ENCODE results near the gene MBNL1.
"Not testable (repeated sequence)": the region's sequence is repeated elsewhere in the genome, so short reads cannot be mapped to it uniquely, and the experiment has no call there.

The MBNL1 gene

GRCh38 chr3:152321955-152322377 lies 53.2 kb downstream of the MBNL1 start:
- DNase-seq, result no peak

GRCh38 chr3:152322756-152323155 lies 54.0 kb downstream of the MBNL1 start:
- DNase-seq, result peak in 1 of 2 donors; percentile 40

- DNase-seq, result peak in 1 of 2 donors; percentile 58
These were observed 55.1 kb downstream of the MBNL1 start for GRCh38 chr3:152323834-152324233.

- no peak for DNase-seq
These were observed 56.4 kb downstream of the MBNL1 start for GRCh38 chr3:152325136-152325535.

GRCh38 chr3:152327203-152327602 lies 58.5 kb downstream of the MBNL1 start:
- no peak for DNase-seq

GRCh38 chr3:152328841-152329240 lies 60.1 kb downstream of the MBNL1 start:
- no peak for DNase-seq

- no peak for DNase-seq
These were observed 61.8 kb downstream of the MBNL1 start for GRCh38 chr3:152330559-152330958.

- DNase-seq, result no peak
These were observed 62.4 kb downstream of the MBNL1 start for GRCh38 chr3:152331018-152331541.

GRCh38 chr3:152331998-152332397 lies 63.3 kb downstream of the MBNL1 start:
- no peak for DNase-seq

GRCh38 chr3:152333928-152334327 lies 65.2 kb downstream of the MBNL1 start:
- DNase-seq, result no peak

- no peak for DNase-seq
These were observed 66.0 kb downstream of the MBNL1 start for GRCh38 chr3:152334761-152335160.

GRCh38 chr3:152335273-152335672 lies 66.5 kb downstream of the MBNL1 start:
- no peak for DNase-seq

GRCh38 chr3:152337337-152337736 lies 68.6 kb downstream of the MBNL1 start:
- DNase-seq, result not testable (repeated sequence)

- no peak for DNase-seq
These were observed 69.5 kb downstream of the MBNL1 start for GRCh38 chr3:152338159-152338720.

GRCh38 chr3:152339881-152340505 lies 71.3 kb downstream of the MBNL1 start:
- DNase-seq, result no peak

GRCh38 chr3:152345233-152345632 lies 76.5 kb downstream of the MBNL1 start:
- DNase-seq, result no peak

GRCh38 chr3:152346058-152346457 lies 77.3 kb downstream of the MBNL1 start:
- DNase-seq, result no peak

- no peak for DNase-seq
These were observed 78.0 kb downstream of the MBNL1 start for GRCh38 chr3:152346740-152347139.

GRCh38 chr3:152348436-152349177 lies 79.9 kb downstream of the MBNL1 start:
- no peak for DNase-seq

- no peak for DNase-seq
These were observed 80.7 kb downstream of the MBNL1 start for GRCh38 chr3:152349392-152349791.

GRCh38 chr3:152350139-152350538 lies 81.4 kb downstream of the MBNL1 start:
- DNase-seq, result no peak

- DNase-seq, result no peak
These were observed 82.0 kb downstream of the MBNL1 start for GRCh38 chr3:152350776-152351175.

- no peak for DNase-seq
These were observed 83.8 kb downstream of the MBNL1 start for GRCh38 chr3:152352554-152352953.

- DNase-seq, result no peak
These were observed 84.8 kb downstream of the MBNL1 start for GRCh38 chr3:152353578-152353977.
